HG02970 (cell line): ENCODE data around the gene LRR1.
"Not testable (repeated sequence)": the region's sequence is repeated elsewhere in the genome, so short reads cannot be mapped to it uniquely, and the experiment has no call there.

ENCODE experiments used
- ATAC-seq: cut with Tn5 transposase; IDR thresholded peaks from one replicate; pipeline ENCODE4 v1.9.1; 2021; ENCODE audit warnings: mild to moderate bottlenecking, moderate library complexity, moderate number of reproducible peaks; ENCODE audit not compliant: unreplicated experiment, low FRiP score

Gene LRR1

DNA sequence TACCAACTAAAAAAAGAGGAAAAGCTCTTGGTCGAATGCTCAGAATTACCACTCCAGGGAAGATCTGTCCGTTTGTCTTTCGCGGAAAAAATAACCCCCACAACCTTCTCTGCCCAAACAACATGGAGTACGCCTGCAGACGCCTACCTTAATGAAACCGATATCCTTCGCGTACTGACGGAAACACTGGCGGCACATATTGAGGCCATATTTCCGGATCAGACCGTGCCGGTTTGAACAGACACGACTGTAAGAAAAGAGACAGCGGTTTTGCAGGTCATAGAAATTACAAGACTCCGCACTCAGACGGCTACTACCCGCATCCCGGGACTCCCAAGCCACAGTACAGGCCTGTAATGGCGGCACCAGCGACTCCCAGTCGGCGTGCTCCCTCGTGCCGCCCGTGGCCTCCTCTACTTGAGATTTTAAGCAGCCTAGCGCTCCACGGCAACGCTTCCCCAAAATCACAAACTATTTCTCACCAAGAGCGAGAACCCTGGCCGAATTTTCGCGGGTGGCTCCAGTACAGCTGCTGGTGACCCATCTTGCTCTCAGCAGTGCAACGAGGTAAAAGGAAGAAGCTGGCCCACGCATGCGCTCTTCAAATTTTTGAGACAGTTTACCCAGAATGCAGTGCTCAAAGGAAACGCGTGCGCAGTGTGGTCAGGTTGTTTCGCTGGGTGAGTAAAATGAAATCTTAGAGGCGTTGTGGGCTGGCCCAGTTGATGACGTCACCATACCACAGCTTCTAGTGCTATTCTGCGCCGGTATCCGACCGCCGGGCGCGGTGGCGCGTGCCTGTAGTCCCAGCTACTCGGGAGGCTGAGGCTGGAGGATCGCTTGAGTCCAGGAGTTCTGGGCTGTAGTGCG lies 12.7 kb upstream of the LRR1 start, which contains the start of gene RPS29:
Gene RPS29, minus strand, starts transcription at position 578 of the 870 bp plus-strand sequence. Its CDS starts 34 bp downstream, at position 544.
- ATAC-seq, result peak; percentile 96

DNA sequence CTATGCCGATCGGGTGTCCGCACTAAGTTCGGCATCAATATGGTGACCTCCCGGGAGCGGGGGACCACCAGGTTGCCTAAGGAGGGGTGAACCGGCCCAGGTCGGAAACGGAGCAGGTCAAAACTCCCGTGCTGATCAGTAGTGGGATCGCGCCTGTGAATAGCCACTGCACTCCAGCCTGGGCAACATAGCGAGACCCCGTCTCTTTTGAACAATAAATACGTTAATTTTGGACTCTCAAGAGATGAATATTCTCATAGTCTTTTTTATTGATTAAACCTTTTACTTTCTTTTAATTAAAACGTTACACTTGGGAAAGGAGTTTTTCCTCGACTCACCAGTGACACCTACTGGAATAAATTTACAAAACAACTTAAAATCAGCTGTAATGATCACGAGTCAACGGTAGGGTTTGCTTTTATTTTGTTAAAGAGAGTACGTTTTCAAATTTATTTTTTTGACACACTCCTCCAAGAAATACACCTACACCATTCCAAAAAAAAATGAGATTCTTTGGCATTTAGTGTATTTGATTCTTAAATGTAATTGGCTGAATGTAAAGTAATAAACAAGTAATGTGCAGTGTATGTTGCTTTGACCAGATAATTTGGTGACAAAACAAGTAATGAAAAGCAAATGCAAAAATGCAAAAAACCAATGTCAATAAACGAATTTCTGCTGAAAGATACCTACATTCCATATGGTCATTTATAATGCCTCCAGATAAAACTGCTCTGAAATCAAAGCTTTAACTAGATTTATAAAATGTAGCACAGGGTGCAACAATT lies 11.9 kb upstream of the LRR1 start:
- peak; percentile 42 for ATAC-seq

DNA sequence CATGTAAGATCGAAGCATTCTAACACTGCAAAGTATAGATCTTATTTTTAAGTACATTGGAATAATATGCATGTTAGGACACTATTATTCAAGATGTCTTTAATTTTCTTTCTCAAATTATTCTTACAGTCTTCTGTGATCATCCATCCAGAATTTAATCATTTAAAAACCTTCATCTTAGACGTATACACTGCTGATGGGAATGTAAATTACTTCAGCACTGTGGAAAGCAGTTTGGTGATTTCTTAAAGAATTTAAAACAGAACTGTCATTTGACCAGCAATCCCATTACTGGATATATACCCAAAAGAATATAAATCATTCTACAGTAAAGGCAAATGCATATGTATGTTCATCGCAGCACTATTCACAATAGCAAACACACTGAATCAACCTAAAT lies 9.4 kb upstream of the LRR1 start:
- no peak for ATAC-seq

DNA sequence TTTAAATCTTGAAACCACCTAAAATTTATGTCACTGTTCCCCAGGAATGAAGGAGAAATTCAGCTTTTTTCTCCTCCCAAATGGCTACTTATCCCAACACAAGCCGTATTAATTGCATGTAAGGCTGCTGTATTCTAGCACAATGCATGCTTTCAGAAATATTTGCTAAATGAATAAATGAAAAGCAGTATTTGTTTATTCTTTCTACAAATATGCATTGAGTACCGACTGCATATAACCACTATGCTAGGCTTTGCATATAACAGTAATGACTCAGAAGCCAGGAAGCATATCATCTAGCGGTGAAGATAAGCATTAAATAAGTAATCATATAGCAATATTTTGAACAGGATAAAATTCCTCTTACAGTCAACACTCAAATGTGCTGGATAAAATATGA lies 5.7 kb upstream of the LRR1 start:
- ATAC-seq, result no peak

DNA sequence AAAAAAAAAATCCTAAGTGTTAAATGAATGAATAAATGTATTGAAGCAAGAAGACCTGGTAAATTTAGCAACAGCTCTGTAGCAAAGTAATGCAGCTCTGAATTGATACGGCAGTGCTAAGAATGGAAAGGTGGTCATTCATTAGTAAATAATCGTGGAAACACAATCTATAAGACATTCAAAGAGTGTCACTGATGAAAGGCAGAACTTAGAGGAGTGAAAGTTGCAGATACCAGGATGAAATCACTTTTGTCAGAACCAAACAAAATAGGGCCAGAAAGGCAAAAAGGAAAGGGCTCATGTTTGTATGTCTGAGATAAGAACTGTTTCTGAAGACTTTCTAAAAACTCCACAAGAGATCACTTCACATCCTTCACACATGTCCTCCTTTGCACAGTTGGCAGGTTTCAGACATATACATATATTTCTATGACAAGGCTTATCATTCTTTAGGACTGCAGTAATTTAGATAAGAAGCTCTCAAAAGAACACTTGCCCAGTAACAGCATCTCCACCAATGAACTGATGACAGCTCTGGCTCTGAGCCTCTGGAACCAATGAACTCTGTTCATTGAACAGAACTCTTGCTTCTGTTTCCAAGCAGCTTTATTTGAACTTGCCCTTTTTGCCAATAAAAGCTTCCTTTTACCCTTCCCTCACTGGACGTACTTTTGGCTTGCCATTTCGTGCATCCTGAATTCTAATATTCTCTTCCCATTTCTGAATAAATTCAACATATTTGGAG lies 4.2 kb upstream of the LRR1 start:
- ATAC-seq, result no peak

DNA sequence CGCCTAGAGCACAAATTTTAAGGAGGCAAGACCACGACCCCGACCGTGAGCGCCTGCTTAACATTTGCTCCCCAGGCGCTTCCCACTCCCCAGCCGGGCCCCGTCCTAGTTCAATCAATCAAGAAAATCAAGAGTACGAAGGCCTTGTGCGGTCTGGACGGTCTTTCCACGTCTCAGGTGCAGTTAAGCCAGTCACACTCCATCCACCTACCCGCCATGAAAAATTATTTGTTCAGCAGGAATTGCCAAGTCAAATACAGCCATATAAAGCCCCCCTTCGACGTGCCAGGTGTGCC lies 603 bp upstream of the LRR1 start:
- ATAC-seq, result no peak

DNA sequence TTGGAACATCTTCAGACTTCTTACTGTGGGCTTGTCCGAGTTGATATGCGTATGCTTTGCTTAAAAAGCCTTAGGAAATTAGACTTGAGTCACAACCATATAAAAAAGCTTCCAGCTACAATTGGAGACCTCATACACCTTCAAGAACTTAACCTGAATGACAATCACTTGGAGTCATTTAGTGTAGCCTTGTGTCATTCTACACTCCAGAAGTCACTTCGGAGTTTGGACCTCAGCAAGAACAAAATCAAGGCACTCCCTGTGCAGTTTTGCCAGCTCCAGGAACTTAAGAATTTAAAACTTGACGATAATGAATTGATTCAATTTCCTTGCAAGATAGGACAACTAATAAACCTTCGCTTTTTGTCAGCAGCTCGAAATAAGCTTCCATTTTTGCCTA lies 8.8 kb downstream of the LRR1 start:
- ATAC-seq, result no peak

DNA sequence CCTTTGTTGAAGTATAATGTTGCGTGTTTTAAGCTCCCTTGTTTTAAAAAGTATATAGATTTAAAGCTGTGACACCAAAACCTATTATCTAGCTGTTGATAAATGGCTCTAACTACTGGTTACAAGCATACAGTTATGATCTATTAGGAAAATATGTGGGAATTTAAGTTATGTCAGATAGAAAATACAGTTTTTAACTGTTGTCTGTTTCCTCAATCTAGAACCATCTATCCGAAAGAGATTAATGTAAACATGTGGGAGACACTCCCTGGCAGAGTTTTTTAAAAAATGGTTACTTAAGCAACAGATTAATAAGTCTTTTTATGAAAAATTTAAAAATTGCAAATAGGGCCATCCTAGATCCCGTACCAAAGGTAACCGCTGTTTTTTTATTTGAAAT lies 13.5 kb downstream of the LRR1 start:
- ATAC-seq, result no peak

DNA sequence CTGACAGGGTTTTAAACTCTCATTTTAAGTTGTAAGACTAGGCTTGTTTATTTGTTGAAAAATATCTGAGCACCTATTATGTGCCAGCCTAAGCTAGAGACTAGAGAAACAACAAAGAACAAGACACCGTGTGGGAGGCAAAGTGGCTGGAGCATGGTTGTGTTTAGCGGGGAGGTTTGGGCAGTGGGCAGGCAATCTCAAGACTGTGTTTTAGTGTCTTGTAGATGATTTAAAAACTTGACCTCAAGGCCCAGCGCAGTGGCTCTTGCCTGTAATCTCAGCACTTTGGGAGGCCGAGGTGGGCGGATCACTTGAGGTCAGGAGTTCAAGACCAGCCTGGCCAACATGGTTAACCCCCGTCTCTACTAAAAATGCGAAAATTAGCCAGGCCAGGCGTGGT lies 13.9 kb downstream of the LRR1 start:
- ATAC-seq, result no peak

DNA sequence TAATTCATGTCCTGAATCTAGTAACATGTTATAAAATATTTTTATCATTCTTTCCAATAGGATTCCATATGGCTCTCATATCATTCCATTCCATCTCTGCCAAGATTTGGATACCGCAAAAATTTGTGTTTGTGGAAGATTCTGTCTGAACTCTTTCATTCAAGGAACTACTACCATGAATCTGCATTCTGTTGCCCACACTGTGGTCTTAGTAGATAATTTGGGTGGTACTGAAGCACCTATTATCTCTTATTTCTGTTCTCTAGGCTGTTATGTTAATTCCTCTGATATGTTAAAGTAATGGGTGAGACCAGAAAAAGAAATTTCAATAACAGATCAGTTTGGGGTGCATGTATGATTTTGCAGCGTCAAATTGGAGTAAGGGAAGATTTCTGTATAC lies 15.5 kb downstream of the LRR1 start:
- no peak for ATAC-seq

DNA sequence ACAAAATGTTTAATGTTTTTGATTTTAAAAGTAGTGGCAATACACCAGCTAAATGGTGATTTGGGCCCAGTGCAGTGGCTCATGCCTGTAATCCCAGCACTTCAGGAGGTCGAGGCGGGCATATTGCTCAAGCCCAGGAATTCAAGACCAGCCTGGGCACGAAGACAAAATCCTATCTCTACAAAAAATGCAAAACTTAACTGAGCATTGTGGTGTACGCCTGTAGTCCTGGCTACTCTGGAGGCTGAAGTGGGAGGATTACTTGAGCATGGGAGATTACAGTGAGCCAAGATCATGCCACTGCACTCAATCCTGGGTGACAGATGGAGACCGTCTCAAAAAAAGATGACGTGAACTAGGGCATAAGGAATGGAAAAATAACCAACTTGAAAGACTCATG lies 17.0 kb downstream of the LRR1 start:
- ATAC-seq, result no peak

DNA sequence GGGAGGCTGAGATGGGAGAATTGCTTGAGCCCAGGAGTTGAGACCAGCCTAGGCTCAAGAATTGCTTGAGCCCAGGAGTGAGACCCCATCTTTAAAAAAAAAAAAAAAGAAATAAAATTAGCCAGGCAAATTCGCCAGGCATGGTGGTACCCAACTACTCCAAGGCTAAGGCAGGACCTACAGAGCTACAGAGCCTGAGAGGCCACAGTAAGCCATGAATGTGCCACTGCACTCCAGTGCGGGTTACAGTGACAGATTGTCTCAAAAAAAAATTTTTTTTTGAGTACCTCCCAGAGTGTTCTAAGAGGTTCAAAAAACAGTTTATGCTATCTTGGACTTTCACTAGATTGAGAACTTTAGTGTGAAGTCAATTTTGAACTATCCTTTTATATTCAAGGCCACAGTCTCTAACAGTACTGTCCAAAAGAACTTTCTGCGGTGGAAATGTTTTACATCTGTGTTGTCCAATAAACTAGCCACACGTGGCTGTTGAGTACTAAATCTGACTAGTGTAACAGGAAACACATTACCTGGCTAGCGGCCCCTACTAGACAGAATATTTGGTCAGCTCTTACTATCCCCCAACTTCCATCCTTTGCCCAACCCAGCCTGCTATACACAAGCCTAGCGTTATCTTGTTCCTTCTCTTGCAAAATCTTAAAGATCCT lies 19.2 kb downstream of the LRR1 start:
- no peak for ATAC-seq

DNA sequence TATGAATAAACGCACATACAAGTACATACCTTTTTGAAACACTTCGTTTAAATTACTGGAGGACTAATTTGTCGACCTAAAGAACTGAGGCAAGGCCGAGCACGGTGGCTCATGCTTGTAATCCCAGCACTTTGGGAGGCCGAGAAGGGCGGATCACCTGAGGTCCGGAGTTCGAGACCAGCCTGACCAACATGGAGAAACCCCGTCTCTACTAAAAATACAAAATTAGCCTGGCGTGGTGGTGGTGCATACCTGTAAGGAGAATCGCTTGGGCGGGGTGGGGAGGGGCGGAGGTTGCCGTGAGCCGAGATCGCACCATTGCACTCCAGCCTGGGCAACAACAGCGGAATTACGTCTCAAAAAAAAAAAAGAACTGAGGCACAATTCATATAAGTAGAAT lies 20.5 kb downstream of the LRR1 start:
- ATAC-seq, result not testable (repeated sequence)

DNA sequence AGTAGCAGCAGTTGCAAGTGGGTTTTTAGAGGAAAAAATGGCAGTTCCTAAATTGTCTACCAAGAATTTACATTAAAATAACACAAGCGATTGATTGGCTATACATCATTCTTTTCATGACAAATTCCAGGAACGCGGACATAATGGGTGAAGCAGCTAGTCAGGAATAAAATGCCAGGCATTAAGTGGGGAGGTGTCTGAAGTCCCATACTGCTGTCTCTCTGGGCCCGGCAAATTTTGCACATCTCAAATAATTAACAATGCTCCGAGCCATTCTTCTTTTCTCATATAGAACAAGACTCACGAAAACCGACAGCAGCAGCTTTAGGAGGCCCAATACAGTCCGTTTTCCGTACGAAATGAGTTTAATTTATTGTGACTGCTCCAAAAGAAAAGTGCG lies 21.0 kb downstream of the LRR1 start:
- no peak for ATAC-seq

DNA sequence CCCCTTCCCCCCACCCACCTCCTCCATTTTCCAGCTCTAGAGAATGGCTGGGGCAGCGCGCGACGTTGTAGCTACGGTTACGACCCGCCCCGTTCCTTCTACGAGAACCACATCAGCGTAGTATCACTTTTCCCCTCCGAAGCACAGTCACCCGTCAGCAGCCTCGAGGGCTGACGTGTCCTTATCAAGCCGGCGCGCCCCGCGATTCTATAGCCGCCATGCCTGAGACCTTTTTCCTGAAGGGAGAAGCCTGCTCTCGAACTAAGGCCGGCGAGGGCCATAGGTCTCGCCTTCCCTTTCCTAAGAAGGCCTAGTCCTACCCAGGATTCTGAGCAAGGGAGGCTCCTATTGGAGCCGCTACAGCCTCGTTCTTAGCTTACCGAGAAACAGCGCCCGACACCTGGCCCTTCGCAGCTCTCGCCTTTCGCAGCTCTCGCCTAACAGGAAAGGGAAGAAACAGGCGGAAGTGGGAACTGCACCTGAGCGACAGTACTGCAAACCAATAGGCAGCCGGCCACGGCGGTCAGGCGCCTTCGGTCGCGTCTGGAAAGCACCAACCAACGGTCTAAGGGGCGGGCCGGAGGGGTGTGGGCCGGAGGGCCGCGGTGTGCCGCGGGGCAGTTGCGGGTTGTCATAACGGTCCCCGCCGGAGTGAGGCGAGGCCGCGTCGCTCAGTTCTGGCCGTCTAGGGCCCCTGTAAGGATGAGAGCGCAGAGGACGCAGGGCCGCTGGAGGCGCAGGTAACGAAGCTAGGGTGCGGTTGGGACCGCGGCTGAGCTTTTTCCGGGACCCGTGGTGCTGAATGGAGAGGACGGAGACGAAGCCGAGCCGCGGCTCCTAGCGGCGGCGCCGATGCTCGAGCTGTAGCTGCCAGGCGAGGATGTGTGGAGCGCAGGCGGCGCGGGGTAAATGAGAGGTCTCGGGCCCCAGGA lies 21.7 kb downstream of the LRR1 start, which contains the start of the genes MGAT2 and RPL36AL:
Gene MGAT2, plus strand, starts transcription at position 618 of the 932 bp plus-strand sequence. CDS start 470 bp downstream, outside the sequence.
Gene RPL36AL, minus strand, starts transcription at position 445 of the 932 bp plus-strand sequence. CDS start 1,522 bp downstream, outside the sequence.
- peak; percentile 93 for ATAC-seq

DNA sequence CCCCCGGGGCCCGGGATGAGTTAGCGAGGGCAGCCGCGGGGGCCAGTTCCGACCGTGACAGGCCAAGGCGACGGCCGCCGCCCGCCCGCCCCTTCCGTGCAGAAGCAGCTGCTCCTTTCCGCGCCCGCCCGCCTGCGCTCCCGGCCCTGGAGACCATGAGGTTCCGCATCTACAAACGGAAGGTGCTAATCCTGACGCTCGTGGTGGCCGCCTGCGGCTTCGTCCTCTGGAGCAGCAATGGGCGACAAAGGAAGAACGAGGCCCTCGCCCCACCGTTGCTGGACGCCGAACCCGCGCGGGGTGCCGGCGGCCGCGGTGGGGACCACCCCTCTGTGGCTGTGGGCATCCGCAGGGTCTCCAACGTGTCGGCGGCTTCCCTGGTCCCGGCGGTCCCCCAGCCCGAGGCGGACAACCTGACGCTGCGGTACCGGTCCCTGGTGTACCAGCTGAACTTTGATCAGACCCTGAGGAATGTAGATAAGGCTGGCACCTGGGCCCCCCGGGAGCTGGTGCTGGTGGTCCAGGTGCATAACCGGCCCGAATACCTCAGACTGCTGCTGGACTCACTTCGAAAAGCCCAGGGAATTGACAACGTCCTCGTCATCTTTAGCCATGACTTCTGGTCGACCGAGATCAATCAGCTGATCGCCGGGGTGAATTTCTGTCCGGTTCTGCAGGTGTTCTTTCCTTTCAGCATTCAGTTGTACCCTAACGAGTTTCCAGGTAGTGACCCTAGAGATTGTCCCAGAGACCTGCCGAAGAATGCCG lies 22.6 kb downstream of the LRR1 start:
- peak; percentile 29 for ATAC-seq

DNA sequence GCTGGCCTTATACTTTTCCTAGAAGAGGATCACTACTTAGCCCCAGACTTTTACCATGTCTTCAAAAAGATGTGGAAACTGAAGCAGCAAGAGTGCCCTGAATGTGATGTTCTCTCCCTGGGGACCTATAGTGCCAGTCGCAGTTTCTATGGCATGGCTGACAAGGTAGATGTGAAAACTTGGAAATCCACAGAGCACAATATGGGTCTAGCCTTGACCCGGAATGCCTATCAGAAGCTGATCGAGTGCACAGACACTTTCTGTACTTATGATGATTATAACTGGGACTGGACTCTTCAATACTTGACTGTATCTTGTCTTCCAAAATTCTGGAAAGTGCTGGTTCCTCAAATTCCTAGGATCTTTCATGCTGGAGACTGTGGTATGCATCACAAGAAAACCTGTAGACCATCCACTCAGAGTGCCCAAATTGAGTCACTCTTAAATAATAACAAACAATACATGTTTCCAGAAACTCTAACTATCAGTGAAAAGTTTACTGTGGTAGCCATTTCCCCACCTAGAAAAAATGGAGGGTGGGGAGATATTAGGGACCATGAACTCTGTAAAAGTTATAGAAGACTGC lies 23.4 kb downstream of the LRR1 start:
- no peak for ATAC-seq

DNA sequence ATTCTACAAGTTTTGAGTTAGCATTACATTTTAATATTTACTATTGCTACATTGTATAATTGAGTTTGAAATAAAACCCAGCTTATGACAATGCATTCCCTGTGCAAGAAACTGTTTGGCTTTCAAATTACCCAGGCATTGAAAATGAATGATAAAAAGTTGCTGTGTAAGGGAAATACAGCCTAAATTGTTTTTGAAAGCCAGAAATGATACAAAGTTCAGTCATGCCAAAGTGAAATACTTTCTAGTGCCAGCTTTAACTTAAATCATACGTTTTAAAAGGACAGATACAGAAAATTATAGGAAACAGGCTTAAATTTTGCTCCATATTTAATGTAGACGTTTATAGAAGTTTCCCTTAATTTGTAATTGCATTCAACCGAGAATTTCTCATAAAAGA lies 24.6 kb downstream of the LRR1 start:
- no peak for ATAC-seq
